ENCODE results near the gene MATN1. TPM values are rescaled to one million over a fixed set of nuclear protein-coding genes. Genes with fewer than 3 reads are reported as not detected.
A peak's percentile ranks its signal among the peaks of the same experiment; 100 is the strongest.

MATN1 gene
- polyA plus RNA-seq, 1 donor: 0.30 TPM

GRCh38 chr1:30743584-30744059 is 20.2 kb upstream of the MATN1 start:
- no peak for DNase-seq
- peaks cover 5% of the 10 kb centered on the region for H3K9me3 ChIP-seq (ENCODE audit: control insufficient read depth, low read depth, low read length)
- H3K4me3 ChIP-seq (ENCODE audit: low read length): no peak overlapping the region
- H3K27ac ChIP-seq (ENCODE audit: low read length): peak overlapping the region; percentile 91
- peaks cover 71% of the 10 kb centered on the region for H3K4me1 ChIP-seq (ENCODE audit: control insufficient read depth, insufficient read depth, low read length)
- H3K27me3 ChIP-seq (ENCODE audit: control insufficient read depth, insufficient read depth, low read length): no peaks in the 10 kb centered on the region
- no CpG with 5 or more reads among the region's 4 CpGs for WGBS (ENCODE audit: insufficient coverage, low lambda C conversion rate)
- H3K36me3 ChIP-seq (ENCODE audit: control insufficient read depth, insufficient read depth, low read length): no peaks in the 10 kb centered on the region

- WGBS (ENCODE audit: insufficient coverage, low lambda C conversion rate): 92% methylated on average over 2 of the region's 3 CpGs
- no peak overlapping the region for H3K27ac ChIP-seq (ENCODE audit: low read length)
- H3K27me3 ChIP-seq (ENCODE audit: control insufficient read depth, insufficient read depth, low read length): no peaks in the 10 kb centered on the region
- H3K4me1 ChIP-seq (ENCODE audit: control insufficient read depth, insufficient read depth, low read length): peaks cover 67% of the 10 kb centered on the region
- no peak overlapping the region for H3K4me3 ChIP-seq (ENCODE audit: low read length)
- H3K36me3 ChIP-seq (ENCODE audit: control insufficient read depth, insufficient read depth, low read length): no peaks in the 10 kb centered on the region
- H3K9me3 ChIP-seq (ENCODE audit: control insufficient read depth, low read depth, low read length): peaks cover 5% of the 10 kb centered on the region
- no peak for DNase-seq
These were observed 19.7 kb upstream of the MATN1 start for GRCh38 chr1:30742963-30743559.

- Histone ChIP-seq H3K4me1 (ENCODE audit: control insufficient read depth, insufficient read depth, low read length) (peaks cover 68% of the 10 kb centered on the region), H3K27me3 (ENCODE audit: control insufficient read depth, insufficient read depth, low read length) (no peaks in the 10 kb centered on the region), H3K27ac (ENCODE audit: low read length) (no peak overlapping the region), H3K4me3 (ENCODE audit: low read length) (no peak overlapping the region), H3K9me3 (ENCODE audit: control insufficient read depth, low read depth, low read length) (peaks cover 7% of the 10 kb centered on the region), H3K36me3 (ENCODE audit: control insufficient read depth, insufficient read depth, low read length) (no peaks in the 10 kb centered on the region)
- no CpG with 5 or more reads among the region's 11 CpGs for WGBS (ENCODE audit: insufficient coverage, low lambda C conversion rate)
- DNase-seq: no peak
These were observed 19.0 kb upstream of the MATN1 start for GRCh38 chr1:30742300-30742962.

GRCh38 chr1:30741239-30741894 is 18.0 kb upstream of the MATN1 start:
- H3K27me3 ChIP-seq (ENCODE audit: control insufficient read depth, insufficient read depth, low read length): no peaks in the 10 kb centered on the region
- no peaks in the 10 kb centered on the region for H3K36me3 ChIP-seq (ENCODE audit: control insufficient read depth, insufficient read depth, low read length)
- DNase-seq: no peak
- no CpG with 5 or more reads among the region's 12 CpGs for WGBS (ENCODE audit: insufficient coverage, low lambda C conversion rate)
- peaks cover 7% of the 10 kb centered on the region for H3K9me3 ChIP-seq (ENCODE audit: control insufficient read depth, low read depth, low read length)
- H3K4me1 ChIP-seq (ENCODE audit: control insufficient read depth, insufficient read depth, low read length): peaks cover 63% of the 10 kb centered on the region
- peak overlapping the region; percentile 83 for H3K27ac ChIP-seq (ENCODE audit: low read length)
- no peak overlapping the region for H3K4me3 ChIP-seq (ENCODE audit: low read length)

- no peaks in the 10 kb centered on the region for H3K27me3 ChIP-seq (ENCODE audit: control insufficient read depth, insufficient read depth, low read length)
- no peak overlapping the region for H3K4me3 ChIP-seq (ENCODE audit: low read length)
- DNase-seq: peak; percentile 71 to 85
- H3K36me3 ChIP-seq (ENCODE audit: control insufficient read depth, insufficient read depth, low read length): no peaks in the 10 kb centered on the region
- H3K4me1 ChIP-seq (ENCODE audit: control insufficient read depth, insufficient read depth, low read length): peaks cover 55% of the 10 kb centered on the region
- WGBS (ENCODE audit: insufficient coverage, low lambda C conversion rate): no CpG with 5 or more reads among the region's 15 CpGs
- H3K9me3 ChIP-seq (ENCODE audit: control insufficient read depth, low read depth, low read length): peaks cover 7% of the 10 kb centered on the region
- peak overlapping the region; percentile 92 for H3K27ac ChIP-seq (ENCODE audit: low read length)
These were observed 17.2 kb upstream of the MATN1 start for GRCh38 chr1:30740251-30741238.

GRCh38 chr1:30739601-30740000 is 16.2 kb upstream of the MATN1 start:
- no peak for DNase-seq
- Histone ChIP-seq H3K4me1 (ENCODE audit: control insufficient read depth, insufficient read depth, low read length) (peaks cover 46% of the 10 kb centered on the region), H3K27ac (ENCODE audit: low read length) (peak overlapping the region; percentile 92), H3K4me3 (ENCODE audit: low read length) (no peak overlapping the region), H3K27me3 (ENCODE audit: control insufficient read depth, insufficient read depth, low read length) (no peaks in the 10 kb centered on the region), H3K36me3 (ENCODE audit: control insufficient read depth, insufficient read depth, low read length) (no peaks in the 10 kb centered on the region), H3K9me3 (ENCODE audit: control insufficient read depth, low read depth, low read length) (peaks cover 7% of the 10 kb centered on the region)
- no CpG with 5 or more reads among the region's 8 CpGs for WGBS (ENCODE audit: insufficient coverage, low lambda C conversion rate)

- peak overlapping the region; percentile 92 for H3K27ac ChIP-seq (ENCODE audit: low read length)
- 100% methylated on average over 1 of the region's 10 CpGs for WGBS (ENCODE audit: insufficient coverage, low lambda C conversion rate)
- peaks cover 39% of the 10 kb centered on the region for H3K4me1 ChIP-seq (ENCODE audit: control insufficient read depth, insufficient read depth, low read length)
- no peak overlapping the region for H3K4me3 ChIP-seq (ENCODE audit: low read length)
- H3K9me3 ChIP-seq (ENCODE audit: control insufficient read depth, low read depth, low read length): peaks cover 7% of the 10 kb centered on the region
- H3K36me3 ChIP-seq (ENCODE audit: control insufficient read depth, insufficient read depth, low read length): no peaks in the 10 kb centered on the region
- DNase-seq: no peak
- no peaks in the 10 kb centered on the region for H3K27me3 ChIP-seq (ENCODE audit: control insufficient read depth, insufficient read depth, low read length)
These were observed 15.6 kb upstream of the MATN1 start for GRCh38 chr1:30738715-30739559.

- DNase-seq: peak; percentile 55 to 76
- no peaks in the 10 kb centered on the region for H3K36me3 ChIP-seq (ENCODE audit: control insufficient read depth, insufficient read depth, low read length)
These were observed 14.8 kb upstream of the MATN1 start for GRCh38 chr1:30738040-30738714.

More at GRCh38 chr1:30738040-30738714, 14.8 kb upstream of the MATN1 start:
- Histone ChIP-seq H3K9me3 (ENCODE audit: control insufficient read depth, low read depth, low read length) (peaks cover 7% of the 10 kb centered on the region), H3K4me3 (ENCODE audit: low read length) (no peak overlapping the region), H3K4me1 (ENCODE audit: control insufficient read depth, insufficient read depth, low read length) (peaks cover 39% of the 10 kb centered on the region), H3K27ac (ENCODE audit: low read length) (peak overlapping the region; percentile 92), H3K27me3 (ENCODE audit: control insufficient read depth, insufficient read depth, low read length) (no peaks in the 10 kb centered on the region)
- WGBS (ENCODE audit: insufficient coverage, low lambda C conversion rate): no CpG with 5 or more reads among the region's 5 CpGs
